Right renal pelvis (tissue), 4 donors: ENCODE results near the gene LCN12. TPM values are rescaled to one million over a fixed set of nuclear protein-coding genes. Genes with fewer than 3 reads are reported as not detected.

Experiments
- polyA plus RNA-seq, 4 donors: library from polyadenylated mRNA; unstranded; fragments of 120-200 nt; gene quantifications; one replicate each; pipeline ENCODE4 v1.2.1, GENCODE V29; 2013; ENCODE audit not compliant: insufficient read length in 4 of 4

The LCN12 gene
- polyA plus RNA-seq, 4 donors = 21.8 to 36.8 (median 29.4) TPM

Other genes starting within 250 kb of the LCN12 start
- 10 to 100 TPM; 31.0 to 47.3 (median 34.3) TPM for gene DIPK1B, start 239.7 kb upstream of the LCN12 start, polyA plus RNA-seq
- 1 to 10 TPM in 3 of 4 donors, under 1 TPM in 1; 0.56 to 1.5 (median 1.2) TPM for gene LCN10, start 209.3 kb upstream of the LCN12 start, polyA plus RNA-seq
- gene LCN6, start 203.7 kb upstream of the LCN12 start, polyA plus RNA-seq = under 1 TPM in 1 of 4 donors, not detected in 3; 0.34 TPM
- gene LCN8, start 194.0 kb upstream of the LCN12 start, polyA plus RNA-seq = under 1 TPM; 0.17 to 0.30 (median 0.25) TPM
- gene LCN15, start 187.8 kb upstream of the LCN12 start, polyA plus RNA-seq = under 1 TPM in 2 of 4 donors, not detected in 2; 0.06 to 0.08 TPM
- 10 to 100 TPM; 69.6 to 89.4 (median 73.2) TPM for gene TMEM141, start 160.9 kb upstream of the LCN12 start, polyA plus RNA-seq
- gene CCDC183, start 155.9 kb upstream of the LCN12 start, polyA plus RNA-seq = 1 to 10 TPM; 4.8 to 6.2 (median 5.2) TPM
- 10 to 100 TPM; 56.6 to 76.5 (median 64.3) TPM for gene RABL6, start 144.3 kb upstream of the LCN12 start, polyA plus RNA-seq
- 1 to 10 TPM in 2 of 4 donors, under 1 TPM in 2; 0.67 to 1.7 (median 0.96) TPM for gene AJM1, start 109.8 kb upstream of the LCN12 start, polyA plus RNA-seq
- gene PHPT1, start 102.9 kb upstream of the LCN12 start, polyA plus RNA-seq = 100 to 1,000 TPM in 1 of 4 donors, 10 to 100 TPM in 3; 79.2 to 145 (median 81.4) TPM
- 10 to 100 TPM in 1 of 4 donors, 1 to 10 TPM in 3; 6.0 to 10.6 (median 6.9) TPM for gene MAMDC4, start 99.9 kb upstream of the LCN12 start, polyA plus RNA-seq
- gene EDF1, start 86.0 kb upstream of the LCN12 start, polyA plus RNA-seq = 100 to 1,000 TPM; 317 to 400 (median 357) TPM
- 10 to 100 TPM; 11.3 to 16.8 (median 12.4) TPM for gene TRAF2, start 65.8 kb upstream of the LCN12 start, polyA plus RNA-seq
- gene FBXW5, start 7.5 kb upstream of the LCN12 start, polyA plus RNA-seq = 10 to 100 TPM; 38.7 to 67.9 (median 43.5) TPM
- gene C8G, start 7.0 kb upstream of the LCN12 start, polyA plus RNA-seq = 1 to 10 TPM in 2 of 4 donors, under 1 TPM in 2; 0.36 to 1.1 (median 0.90) TPM
- 100 to 1,000 TPM in 1 of 4 donors, 10 to 100 TPM in 3; 27.8 to 104 (median 33.5) TPM for gene PTGDS, start 25.2 kb downstream of the LCN12 start, polyA plus RNA-seq
- gene LCNL1, start 30.7 kb downstream of the LCN12 start, polyA plus RNA-seq = under 1 TPM; 0.08 to 0.35 (median 0.19) TPM
- 10 to 100 TPM; 26.9 to 46.1 (median 31.5) TPM for gene PAXX, start 40.1 kb downstream of the LCN12 start, polyA plus RNA-seq
- gene CLIC3, start 44.3 kb downstream of the LCN12 start, polyA plus RNA-seq = 1 to 10 TPM in 1 of 4 donors, under 1 TPM in 3; 0.28 to 1.2 (median 0.50) TPM
- gene ABCA2, start 76.0 kb downstream of the LCN12 start, polyA plus RNA-seq = 10 to 100 TPM; 33.3 to 57.9 (median 40.2) TPM
- under 1 TPM in 2 of 4 donors, not detected in 2; 0.04 to 0.11 TPM for gene FUT7, start 79.8 kb downstream of the LCN12 start, polyA plus RNA-seq
- gene NPDC1, start 93.9 kb downstream of the LCN12 start, polyA plus RNA-seq = 10 to 100 TPM; 22.8 to 47.1 (median 26.5) TPM
- 1 to 10 TPM; 3.4 to 7.4 (median 4.2) TPM for gene ENTPD2, start 101.8 kb downstream of the LCN12 start, polyA plus RNA-seq
- gene SAPCD2, start 118.3 kb downstream of the LCN12 start, polyA plus RNA-seq = 1 to 10 TPM; 5.4 to 9.5 (median 6.0) TPM
- 1 to 10 TPM; 4.6 to 6.6 (median 5.6) TPM for gene UAP1L1, start 125.2 kb downstream of the LCN12 start, polyA plus RNA-seq
- 10 to 100 TPM; 46.4 to 62.2 (median 53.4) TPM for gene MAN1B1, start 134.7 kb downstream of the LCN12 start, polyA plus RNA-seq
- gene DPP7, start 162.5 kb downstream of the LCN12 start, polyA plus RNA-seq = 10 to 100 TPM in 3 of 4 donors, 1 to 10 TPM in 1; 9.7 to 41.8 (median 18.2) TPM
- gene GRIN1, start 186.9 kb downstream of the LCN12 start, polyA plus RNA-seq = under 1 TPM in 2 of 4 donors, not detected in 2; 0.04 to 0.12 TPM
- gene LRRC26, start 217.8 kb downstream of the LCN12 start, polyA plus RNA-seq = under 1 TPM in 1 of 4 donors, not detected in 3; 0.16 TPM
- not detected for gene TMEM210, start 219.8 kb downstream of the LCN12 start, polyA plus RNA-seq
- 10 to 100 TPM; 37.1 to 50.4 (median 40.9) TPM for gene ANAPC2, start 236.3 kb downstream of the LCN12 start, polyA plus RNA-seq
- 10 to 100 TPM; 42.7 to 70.4 (median 47.7) TPM for gene SSNA1, start 236.4 kb downstream of the LCN12 start, polyA plus RNA-seq
- 10 to 100 TPM; 12.9 to 18.6 (median 14.1) TPM for gene TPRN, start 248.5 kb downstream of the LCN12 start, polyA plus RNA-seq